Ishikawa (cell line): Measurements from ENCODE around the gene OR4Q2.

Source experiments
- CEBPB ChIP-seq: IDR thresholded peaks from 2 replicates; pipeline ENCODE4 v1.6.1; 2012
- CREB1 ChIP-seq: IDR thresholded peaks from 2 replicates; pipeline ENCODE4 v1.6.1; 2012; ENCODE audit warnings: low read depth
- EGR1 ChIP-seq: IDR thresholded peaks from 2 replicates; pipeline ENCODE4 v1.6.1; 2012
- EP300 ChIP-seq: IDR thresholded peaks from 2 replicates; pipeline ENCODE4 v1.6.1; 2012; ENCODE audit warnings: borderline replicate concordance
- MAX ChIP-seq: IDR thresholded peaks from 2 replicates; pipeline ENCODE4 v1.6.1; 2012
- NFIC ChIP-seq: IDR thresholded peaks from 2 replicates; pipeline ENCODE4 v1.6.1; 2012
- RAD21 ChIP-seq: IDR thresholded peaks from 2 replicates; pipeline ENCODE4 v1.6.1; 2012; ENCODE audit warnings: low read depth
- REST ChIP-seq: IDR thresholded peaks from 2 replicates; pipeline ENCODE4 v1.6.1; 2012; ENCODE audit warnings: low read depth, mild to moderate bottlenecking
- TCF12 ChIP-seq: IDR thresholded peaks from 2 replicates; pipeline ENCODE4 v1.6.1; 2012; ENCODE audit warnings: low read depth
- ZBTB7A ChIP-seq: IDR thresholded peaks from 2 replicates; pipeline ENCODE4 v1.6.1; 2012; ENCODE audit warnings: low read depth
- TF ChIP-seq, protein P1 (sequence below): IDR thresholded peaks from 2 replicates; pipeline ENCODE4 v1.6.1; 2012

DNA sequence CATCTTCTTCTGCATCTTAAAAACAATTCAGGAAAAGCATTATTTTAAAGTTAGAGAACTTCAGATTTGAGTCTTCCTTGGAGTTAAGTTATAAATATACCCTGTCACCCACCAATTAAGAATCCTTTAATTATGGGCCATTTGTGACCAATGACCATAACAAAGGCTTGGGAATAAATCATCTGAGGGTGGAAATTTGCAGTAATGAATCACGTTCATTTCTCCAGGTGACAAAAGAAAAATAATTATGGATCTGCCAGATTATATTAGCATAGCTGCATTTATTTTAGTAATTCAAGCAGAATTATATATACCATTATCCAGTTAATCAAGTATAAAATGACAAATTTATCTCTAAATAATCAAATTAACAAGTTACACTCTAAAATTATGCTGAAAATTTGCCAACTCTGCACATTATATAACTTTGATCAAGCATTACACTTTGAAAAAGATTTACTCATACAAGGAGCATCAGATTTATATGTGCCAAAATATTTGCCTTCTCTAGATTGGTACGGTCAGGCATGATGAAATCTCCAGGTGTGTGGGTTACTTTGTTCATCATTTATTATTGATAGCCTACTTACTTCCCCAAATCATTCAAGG, 17.4 kb downstream of the OR4Q2 start, which contains the start of gene OR4K14:
- TF ChIP-seq REST, result no peak
- TF ChIP-seq TCF12, result no peak
- no peak for TF ChIP-seq ZBTB7A
- no peak for TF ChIP-seq CEBPB
- no peak for TF ChIP-seq EGR1
- no peak for TF ChIP-seq MAX
- TF ChIP-seq RAD21, result no peak
- TF ChIP-seq EP300, result no peak
- no peak for TF ChIP-seq NFIC
- TF ChIP-seq, protein P1, sequence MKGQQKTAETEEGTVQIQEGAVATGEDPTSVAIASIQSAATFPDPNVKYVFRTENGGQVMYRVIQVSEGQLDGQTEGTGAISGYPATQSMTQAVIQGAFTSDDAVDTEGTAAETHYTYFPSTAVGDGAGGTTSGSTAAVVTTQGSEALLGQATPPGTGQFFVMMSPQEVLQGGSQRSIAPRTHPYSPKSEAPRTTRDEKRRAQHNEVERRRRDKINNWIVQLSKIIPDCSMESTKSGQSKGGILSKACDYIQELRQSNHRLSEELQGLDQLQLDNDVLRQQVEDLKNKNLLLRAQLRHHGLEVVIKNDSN, result no peak
- no peak for TF ChIP-seq CREB1
